ENCODE results near the gene MAPKAP1.

MAPKAP1 gene

DNA sequence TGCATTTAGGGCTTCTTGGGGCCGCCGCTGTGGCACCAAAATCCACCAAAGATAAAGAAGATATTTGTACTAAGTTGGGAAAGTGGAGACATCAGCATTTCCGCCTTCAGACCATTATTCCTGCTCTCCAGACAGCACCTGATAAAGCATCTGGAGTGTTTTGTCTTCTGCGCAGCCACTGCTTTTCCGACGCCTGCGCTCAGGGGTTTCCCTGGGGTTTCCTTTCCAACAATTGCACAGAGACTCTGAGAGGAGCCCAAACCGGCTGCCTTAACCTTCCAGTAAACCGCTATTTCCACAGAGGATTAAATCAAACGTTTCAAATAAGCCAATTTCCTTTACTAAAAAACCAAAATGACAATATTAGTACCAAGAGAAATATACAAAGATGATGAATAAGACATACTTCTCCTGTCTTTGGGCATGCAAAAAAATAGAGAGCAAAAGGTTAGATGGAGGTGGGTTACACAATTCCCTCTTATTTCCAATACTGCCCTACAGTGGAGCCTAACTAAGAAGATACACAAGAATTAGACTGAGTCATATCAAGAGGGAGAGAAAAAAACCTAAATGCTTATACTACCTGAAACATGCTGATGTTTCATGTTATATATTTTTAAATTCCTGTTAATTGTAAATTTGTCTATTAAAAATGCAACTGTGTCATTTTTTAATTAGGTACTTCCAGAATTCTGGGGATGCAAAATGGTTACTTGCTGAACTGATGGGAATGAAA lies 98.4 kb downstream of the MAPKAP1 start:
- no peaks in the 10 kb centered on the region for H3K36me3 ChIP-seq (replicated peaks)
- in situ Hi-C loops (cut with HindIII; ENCODE audit: low pct_ligation_motif_present, low sequenced_read_pairs): no loop called here

GRCh38 chr9:125604196-125604595 lies 102.8 kb downstream of the MAPKAP1 start:
- H3K36me3 ChIP-seq (replicated peaks): no peaks in the 10 kb centered on the region
- no peak for DNase-seq
- H3K27me3 ChIP-seq (replicated peaks): no peaks in the 10 kb centered on the region
- in situ Hi-C loops (cut with HindIII; ENCODE audit: low pct_ligation_motif_present, low sequenced_read_pairs): no loop called here
- no peak overlapping the region for H3K4me3 ChIP-seq (ENCODE audit: low read depth, low read length)
- no peak overlapping the region for H3K27ac ChIP-seq
- TF ChIP-seq CTCF (IDR thresholded peaks at IDR 0.05; ENCODE audit: low read depth, low read length, missing control alignments): no peak

More for the DNA sequence above, 98.4 kb downstream of the MAPKAP1 start:
- Histone ChIP-seq H3K27ac (no peak overlapping the region), H3K4me3 (ENCODE audit: low read depth, low read length) (no peak overlapping the region), H3K27me3 (replicated peaks) (no peaks in the 10 kb centered on the region)
- DNase-seq: no peak
- TF ChIP-seq CTCF (IDR thresholded peaks at IDR 0.05; ENCODE audit: low read depth, low read length, missing control alignments): no peak

- H3K27me3 ChIP-seq (replicated peaks): no peaks in the 10 kb centered on the region
- no peak overlapping the region for H3K4me3 ChIP-seq (ENCODE audit: low read depth, low read length)
- H3K27ac ChIP-seq: no peak overlapping the region
- no peak for TF ChIP-seq CTCF (IDR thresholded peaks at IDR 0.05; ENCODE audit: low read depth, low read length, missing control alignments)
- in situ Hi-C loops (cut with HindIII; ENCODE audit: low pct_ligation_motif_present, low sequenced_read_pairs): no loop called here
- no peaks in the 10 kb centered on the region for H3K36me3 ChIP-seq (replicated peaks)
- no peak for DNase-seq
Observed at GRCh38 chr9:125603478-125604021, 103.5 kb downstream of the MAPKAP1 start.

- no peaks in the 10 kb centered on the region for H3K27me3 ChIP-seq (replicated peaks)
- no peak for DNase-seq
- in situ Hi-C loops (cut with HindIII; ENCODE audit: low pct_ligation_motif_present, low sequenced_read_pairs): no loop called here
- no peaks in the 10 kb centered on the region for H3K36me3 ChIP-seq (replicated peaks)
- H3K4me3 ChIP-seq (ENCODE audit: low read depth, low read length): no peak overlapping the region
- no peak overlapping the region for H3K27ac ChIP-seq
- TF ChIP-seq CTCF (IDR thresholded peaks at IDR 0.05; ENCODE audit: low read depth, low read length, missing control alignments): peak; percentile 27
Observed at GRCh38 chr9:125601961-125602360, 105.0 kb downstream of the MAPKAP1 start.

- no peak for TF ChIP-seq CTCF (IDR thresholded peaks at IDR 0.05; ENCODE audit: low read depth, low read length, missing control alignments)
- no peaks in the 10 kb centered on the region for H3K36me3 ChIP-seq (replicated peaks)
- DNase-seq: no peak
- no peak overlapping the region for H3K27ac ChIP-seq
- in situ Hi-C loops (cut with HindIII; ENCODE audit: low pct_ligation_motif_present, low sequenced_read_pairs): no loop called here
- no peaks in the 10 kb centered on the region for H3K27me3 ChIP-seq (replicated peaks)
- H3K4me3 ChIP-seq (ENCODE audit: low read depth, low read length): no peak overlapping the region
Observed at GRCh38 chr9:125600194-125600593, 106.8 kb downstream of the MAPKAP1 start.
